ENCODE results near the gene WNT9B. TPM values are rescaled to one million over a fixed set of nuclear protein-coding genes. Genes with fewer than 3 reads are reported as not detected.

Gene WNT9B
- total RNA-seq, 1 experiment from 2014 or later = not detected

GRCh38 chr17:46930051-46930450 lies 78.7 kb downstream of the WNT9B start:
- H3K4me3 ChIP-seq (ENCODE audit: low read depth, low read length, poor library complexity, severe bottlenecking) = no peak overlapping the region
- H3K4me1 ChIP-seq (ENCODE audit: insufficient read depth, low read length, poor library complexity, severe bottlenecking) = no peaks in the 10 kb centered on the region
- DNase-seq (ENCODE audit: low spot score) = no peak
- no peak overlapping the region for H3K27ac ChIP-seq (ENCODE audit: low read depth, low read length, poor library complexity, severe bottlenecking)
- ChIA-PET POLR2A (ENCODE audit: low non-redundant PET) (no interaction called here), CTCF (no interaction called here)
- H3K9me3 ChIP-seq (ENCODE audit: low read depth, low read length, poor library complexity, severe bottlenecking) = no peaks in the 10 kb centered on the region
- no peaks in the 10 kb centered on the region for H3K27me3 ChIP-seq (replicated peaks; ENCODE audit: insufficient read depth, low read depth, low read length, poor library complexity)
- TF ChIP-seq CTCF (conservative IDR thresholded peaks at IDR 0.05; ENCODE audit: low read depth, low read length) = no peak
- TF ChIP-seq EZH2 (IDR thresholded peaks at IDR 0.05; ENCODE audit: borderline replicate concordance, low read depth, low read length, poor library complexity, severe bottlenecking) = no peak
- intact Hi-C loops (cut with micrococcal nuclease; ENCODE audit: unreplicated experiment) = no loop called here
- BruUV-seq (replicated peaks) = no TSS peak
- H3K36me3 ChIP-seq (ENCODE audit: insufficient read depth, low read length, poor library complexity, severe bottlenecking) = peaks cover 21% of the 10 kb centered on the region

- no TSS peak for BruUV-seq (replicated peaks)
- POLR2A ChIA-PET (ENCODE audit: low non-redundant PET) = interaction anchor here (0.6 kb wide), 1 partner anchor 11 kb away, joined by 26 read pairs; no protein-coding TSS in a partner anchor
Measured at GRCh38 chr17:46931596-46931995, 80.2 kb downstream of the WNT9B start.

GRCh38 chr17:46935658-46936266 lies 84.4 kb downstream of the WNT9B start:
- no peak for DNase-seq (ENCODE audit: low spot score)
- Histone ChIP-seq H3K9me3 (ENCODE audit: low read depth, low read length, poor library complexity, severe bottlenecking) (no peaks in the 10 kb centered on the region), H3K4me3 (ENCODE audit: low read depth, low read length, poor library complexity, severe bottlenecking) (no peak overlapping the region), H3K4me1 (ENCODE audit: insufficient read depth, low read length, poor library complexity, severe bottlenecking) (no peaks in the 10 kb centered on the region), H3K36me3 (ENCODE audit: insufficient read depth, low read length, poor library complexity, severe bottlenecking) (peaks cover 20% of the 10 kb centered on the region), H3K27me3 (replicated peaks; ENCODE audit: insufficient read depth, low read depth, low read length, poor library complexity) (no peaks in the 10 kb centered on the region), H3K27ac (ENCODE audit: low read depth, low read length, poor library complexity, severe bottlenecking) (no peak overlapping the region)
- TF ChIP-seq EZH2 (IDR thresholded peaks at IDR 0.05; ENCODE audit: borderline replicate concordance, low read depth, low read length, poor library complexity, severe bottlenecking) (no peak), CTCF (conservative IDR thresholded peaks at IDR 0.05; ENCODE audit: low read depth, low read length) (no peak)
- ChIA-PET POLR2A (ENCODE audit: low non-redundant PET) (no interaction called here), CTCF (no interaction called here)
- BruUV-seq (replicated peaks) = no TSS peak
- intact Hi-C loops (cut with micrococcal nuclease; ENCODE audit: unreplicated experiment) = no loop called here

More at GRCh38 chr17:46931596-46931995, 80.2 kb downstream of the WNT9B start:
- no peak overlapping the region for H3K4me3 ChIP-seq (ENCODE audit: low read depth, low read length, poor library complexity, severe bottlenecking)
- no peak overlapping the region for H3K27ac ChIP-seq (ENCODE audit: low read depth, low read length, poor library complexity, severe bottlenecking)
- TF ChIP-seq CTCF (conservative IDR thresholded peaks at IDR 0.05; ENCODE audit: low read depth, low read length) (no peak), EZH2 (IDR thresholded peaks at IDR 0.05; ENCODE audit: borderline replicate concordance, low read depth, low read length, poor library complexity, severe bottlenecking) (no peak)
- intact Hi-C loops (cut with micrococcal nuclease; ENCODE audit: unreplicated experiment) = no loop called here
- no peaks in the 10 kb centered on the region for H3K27me3 ChIP-seq (replicated peaks; ENCODE audit: insufficient read depth, low read depth, low read length, poor library complexity)
- DNase-seq (ENCODE audit: low spot score) = no peak
- H3K4me1 ChIP-seq (ENCODE audit: insufficient read depth, low read length, poor library complexity, severe bottlenecking) = no peaks in the 10 kb centered on the region
- CTCF ChIA-PET = no interaction called here
- H3K36me3 ChIP-seq (ENCODE audit: insufficient read depth, low read length, poor library complexity, severe bottlenecking) = peaks cover 25% of the 10 kb centered on the region
- H3K9me3 ChIP-seq (ENCODE audit: low read depth, low read length, poor library complexity, severe bottlenecking) = no peaks in the 10 kb centered on the region

Other genes with a start within 250 kb of the WNT9B start
- 1.3 and 2.2 TPM in 2 replicates for gene WNT3, start 32.9 kb upstream of the WNT9B start, total RNA-seq (2021)
- gene GOSR2, start 71.6 kb downstream of the WNT9B start, total RNA-seq (2021) = 34.5 and 36.7 TPM in 2 replicates
- not detected in 2 replicates for gene RPRML, start 127.7 kb downstream of the WNT9B start, total RNA-seq (2021)

Measured in A673 (cell line).